ENCODE measurements around the gene EXOSC10. TPM values are rescaled to one million over a fixed set of nuclear protein-coding genes. Genes with fewer than 3 reads are reported as not detected.
"Not testable (repeated sequence)": the region's sequence is repeated elsewhere in the genome, so short reads cannot be mapped to it uniquely, and the experiment has no call there.

EXOSC10 gene
- total RNA-seq, 1 experiment from 2014 or later = 50.8 TPM

DNA sequence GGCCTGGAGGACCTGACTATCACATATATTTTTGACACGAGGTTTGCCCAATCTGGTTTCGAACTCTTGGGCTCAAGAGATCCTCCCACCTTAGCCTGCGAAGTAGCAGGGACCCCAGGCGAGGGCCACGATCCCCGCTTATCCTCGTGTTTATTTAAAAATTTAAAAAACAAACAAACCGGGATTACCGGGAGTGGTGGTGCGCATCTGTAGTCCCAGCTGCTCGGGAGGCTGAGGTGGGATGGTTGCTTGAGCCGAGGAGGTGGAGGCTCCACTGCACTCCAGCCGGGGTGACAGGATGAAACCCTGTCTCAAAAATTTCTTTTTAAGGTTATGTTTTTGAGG is 452 bp upstream of the EXOSC10 start:
- Mint-ChIP-seq H3K27ac (ENCODE audit: unreplicated experiment) (peak overlapping the region; percentile 88), H3K9me3 (ENCODE audit: low read depth, unreplicated experiment) (no peaks in the 10 kb centered on the region), H3K4me1 (ENCODE audit: low read depth, unreplicated experiment) (no peaks in the 10 kb centered on the region), H3K27me3 (ENCODE audit: unreplicated experiment) (no peaks in the 10 kb centered on the region), H3K4me3 (ENCODE audit: low read depth, unreplicated experiment) (peak overlapping the region; percentile 71), H3K36me3 (ENCODE audit: insufficient read depth, unreplicated experiment) (peaks cover 26% of the 10 kb centered on the region)
- CTCF ChIA-PET = interaction anchor here (1.5 kb wide), 1 partner anchor 62 kb away, joined by 7 read pairs; no protein-coding TSS in a partner anchor
- intact Hi-C loops (cut with micrococcal nuclease; ENCODE audit: unreplicated experiment) = no loop called here
- TF ChIP-seq, protein P1, sequence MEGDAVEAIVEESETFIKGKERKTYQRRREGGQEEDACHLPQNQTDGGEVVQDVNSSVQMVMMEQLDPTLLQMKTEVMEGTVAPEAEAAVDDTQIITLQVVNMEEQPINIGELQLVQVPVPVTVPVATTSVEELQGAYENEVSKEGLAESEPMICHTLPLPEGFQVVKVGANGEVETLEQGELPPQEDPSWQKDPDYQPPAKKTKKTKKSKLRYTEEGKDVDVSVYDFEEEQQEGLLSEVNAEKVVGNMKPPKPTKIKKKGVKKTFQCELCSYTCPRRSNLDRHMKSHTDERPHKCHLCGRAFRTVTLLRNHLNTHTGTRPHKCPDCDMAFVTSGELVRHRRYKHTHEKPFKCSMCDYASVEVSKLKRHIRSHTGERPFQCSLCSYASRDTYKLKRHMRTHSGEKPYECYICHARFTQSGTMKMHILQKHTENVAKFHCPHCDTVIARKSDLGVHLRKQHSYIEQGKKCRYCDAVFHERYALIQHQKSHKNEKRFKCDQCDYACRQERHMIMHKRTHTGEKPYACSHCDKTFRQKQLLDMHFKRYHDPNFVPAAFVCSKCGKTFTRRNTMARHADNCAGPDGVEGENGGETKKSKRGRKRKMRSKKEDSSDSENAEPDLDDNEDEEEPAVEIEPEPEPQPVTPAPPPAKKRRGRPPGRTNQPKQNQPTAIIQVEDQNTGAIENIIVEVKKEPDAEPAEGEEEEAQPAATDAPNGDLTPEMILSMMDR (IDR thresholded peaks at IDR 0.05; ENCODE audit: unreplicated experiment) = no peak
- no TSS peak for BruUV-seq (replicated peaks)
- no peak for DNase-seq

DNA sequence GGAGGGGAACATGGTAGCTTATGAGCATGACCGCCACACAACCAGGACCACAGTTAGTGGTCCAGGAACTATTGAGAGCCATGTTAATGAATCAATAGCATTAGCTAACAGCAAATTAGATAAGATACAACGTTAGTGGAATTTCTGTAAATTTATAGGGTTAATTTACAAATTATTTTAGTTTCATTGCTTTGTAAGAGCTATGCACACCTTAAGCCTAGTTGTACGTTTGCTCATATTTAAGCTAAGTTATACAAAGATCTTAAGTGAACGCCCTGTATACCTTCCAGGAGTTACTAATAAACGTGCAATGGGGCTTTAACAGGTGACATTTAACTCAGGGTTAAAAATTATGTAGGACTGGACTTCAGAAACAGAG is 749 bp downstream of the EXOSC10 start:
- peak overlapping the region; percentile 71 for H3K4me3 Mint-ChIP-seq (ENCODE audit: low read depth, unreplicated experiment)
- CTCF ChIA-PET = interaction anchor here (0.6 to 1.5 kb wide), 3 partner anchors 31 to 528 kb away, joined by 3 to 7 read pairs (median 4); no protein-coding TSS in a partner anchor
- intact Hi-C loops (cut with micrococcal nuclease; ENCODE audit: unreplicated experiment) = no loop called here
- no peak for DNase-seq
- TF ChIP-seq, protein P1 (IDR thresholded peaks at IDR 0.05; ENCODE audit: unreplicated experiment) = no peak
- peak overlapping the region; percentile 88 for H3K27ac Mint-ChIP-seq (ENCODE audit: unreplicated experiment)
- BruUV-seq (replicated peaks) = TSS peak; percentile 57
- H3K27me3 Mint-ChIP-seq (ENCODE audit: unreplicated experiment) = no peaks in the 10 kb centered on the region
- H3K9me3 Mint-ChIP-seq (ENCODE audit: low read depth, unreplicated experiment) = no peaks in the 10 kb centered on the region
- H3K36me3 Mint-ChIP-seq (ENCODE audit: insufficient read depth, unreplicated experiment) = peaks cover 30% of the 10 kb centered on the region
- no peaks in the 10 kb centered on the region for H3K4me1 Mint-ChIP-seq (ENCODE audit: low read depth, unreplicated experiment)

DNA sequence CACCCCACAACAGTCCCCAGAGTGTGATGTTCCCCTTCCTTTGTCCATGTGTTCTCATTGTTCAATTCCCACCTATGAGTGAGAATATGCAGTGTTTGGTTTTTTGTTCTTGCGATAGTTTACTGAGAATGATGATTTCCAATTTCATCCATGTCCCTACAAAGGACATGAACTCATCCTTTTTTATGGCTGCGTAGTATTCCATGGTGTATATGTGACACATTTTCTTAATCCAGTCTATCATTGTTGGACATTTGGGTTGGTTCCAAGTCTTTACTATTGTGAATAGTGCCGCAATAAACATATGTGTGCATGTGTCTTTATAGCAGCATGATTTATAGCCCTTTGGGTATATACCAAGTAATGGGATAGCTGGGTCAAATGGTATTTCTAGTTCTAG is 15.9 kb downstream of the EXOSC10 start:
- BruUV-seq (replicated peaks) = not testable (repeated sequence)

DNA sequence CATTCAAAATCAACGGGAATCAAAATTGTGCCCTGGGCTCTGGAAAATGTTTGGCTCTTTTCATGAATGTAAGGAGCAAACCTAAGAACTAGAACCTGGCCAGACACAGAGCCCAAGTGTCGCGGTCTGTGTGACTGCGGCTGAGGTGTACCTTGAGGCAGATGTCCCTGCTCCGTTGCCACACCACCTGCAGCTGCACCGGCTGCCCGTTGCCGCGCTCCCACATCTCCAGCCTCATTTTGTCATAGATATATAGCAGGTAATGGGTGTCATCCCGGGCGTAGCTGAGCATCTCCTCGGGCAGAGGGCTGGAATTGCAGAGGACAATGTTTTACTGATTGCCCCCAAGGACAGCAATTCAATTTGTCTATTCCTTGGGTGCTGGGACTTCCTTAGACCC is 18.7 kb downstream of the EXOSC10 start:
- Mint-ChIP-seq H3K4me1 (ENCODE audit: low read depth, unreplicated experiment) (no peaks in the 10 kb centered on the region), H3K27ac (ENCODE audit: unreplicated experiment) (no peak overlapping the region), H3K4me3 (ENCODE audit: low read depth, unreplicated experiment) (no peak overlapping the region), H3K36me3 (ENCODE audit: insufficient read depth, unreplicated experiment) (peaks cover 10% of the 10 kb centered on the region), H3K27me3 (ENCODE audit: unreplicated experiment) (no peaks in the 10 kb centered on the region), H3K9me3 (ENCODE audit: low read depth, unreplicated experiment) (no peaks in the 10 kb centered on the region)
- CTCF ChIA-PET = no interaction called here
- DNase-seq = no peak
- intact Hi-C loops (cut with micrococcal nuclease; ENCODE audit: unreplicated experiment) = no loop called here
- no TSS peak for BruUV-seq (replicated peaks)
- TF ChIP-seq, protein P1 (IDR thresholded peaks at IDR 0.05; ENCODE audit: unreplicated experiment) = no peak

More for the DNA sequence above, 15.9 kb downstream of the EXOSC10 start:
- DNase-seq; intact Hi-C loops (cut with micrococcal nuclease; ENCODE audit: unreplicated experiment); H3K9me3 Mint-ChIP-seq (ENCODE audit: low read depth, unreplicated experiment); H3K27me3 Mint-ChIP-seq (ENCODE audit: unreplicated experiment); H3K27ac Mint-ChIP-seq (ENCODE audit: unreplicated experiment); H3K4me3 Mint-ChIP-seq (ENCODE audit: low read depth, unreplicated experiment); H3K4me1 Mint-ChIP-seq (ENCODE audit: low read depth, unreplicated experiment); CTCF ChIA-PET: not testable (repeated sequence)
- H3K36me3 Mint-ChIP-seq (ENCODE audit: insufficient read depth, unreplicated experiment) = peaks cover 24% of the 10 kb centered on the region

DNA sequence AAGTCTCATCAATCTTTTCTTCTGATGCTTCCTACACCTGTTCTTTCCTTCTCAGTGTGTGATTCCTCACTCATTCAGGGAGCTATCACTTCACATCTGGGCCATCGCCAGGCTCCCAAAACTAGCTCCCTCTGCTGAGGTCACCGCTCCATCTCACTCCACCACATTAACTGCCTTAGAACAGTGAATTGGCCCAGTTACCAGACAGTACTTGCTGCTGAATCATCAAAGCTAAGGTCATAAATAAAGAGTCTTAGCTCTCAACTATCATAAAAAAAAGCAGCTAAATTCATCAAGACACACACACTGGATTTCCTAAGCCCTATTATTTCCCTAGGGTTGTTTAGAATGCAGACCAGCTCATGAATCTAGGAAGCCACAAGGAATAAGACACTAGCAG is 21.0 kb downstream of the EXOSC10 start:
- no peaks in the 10 kb centered on the region for H3K4me1 Mint-ChIP-seq (ENCODE audit: low read depth, unreplicated experiment)
- no peaks in the 10 kb centered on the region for H3K27me3 Mint-ChIP-seq (ENCODE audit: unreplicated experiment)
- peaks cover 10% of the 10 kb centered on the region for H3K36me3 Mint-ChIP-seq (ENCODE audit: insufficient read depth, unreplicated experiment)
- intact Hi-C loops (cut with micrococcal nuclease; ENCODE audit: unreplicated experiment) = no loop called here
- no peak overlapping the region for H3K4me3 Mint-ChIP-seq (ENCODE audit: low read depth, unreplicated experiment)
- TF ChIP-seq, protein P1 (IDR thresholded peaks at IDR 0.05; ENCODE audit: unreplicated experiment) = no peak
- CTCF ChIA-PET = no interaction called here
- no peaks in the 10 kb centered on the region for H3K9me3 Mint-ChIP-seq (ENCODE audit: low read depth, unreplicated experiment)
- no TSS peak for BruUV-seq (replicated peaks)
- no peak for DNase-seq
- no peak overlapping the region for H3K27ac Mint-ChIP-seq (ENCODE audit: unreplicated experiment)

DNA sequence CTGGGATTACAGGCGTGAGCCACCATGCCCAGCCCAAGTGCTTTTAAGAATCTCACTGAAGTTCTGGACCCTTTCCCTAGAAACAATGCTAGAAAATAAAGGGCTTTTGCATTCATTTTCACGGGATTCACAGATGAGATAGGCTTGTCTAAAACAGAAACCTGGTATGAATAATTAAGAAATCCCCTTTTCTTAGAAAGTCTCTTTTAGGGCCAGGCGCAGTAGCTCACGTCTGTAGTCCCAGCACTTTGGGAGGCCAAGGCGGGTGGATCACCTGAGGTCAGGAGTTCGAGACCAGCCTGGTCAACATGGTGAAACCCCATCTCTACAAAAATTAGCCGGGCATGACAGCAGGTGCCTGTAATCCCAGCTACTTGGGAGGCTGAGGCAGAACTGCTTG is 26.3 kb downstream of the EXOSC10 start:
- BruUV-seq (replicated peaks); DNase-seq; H3K27ac Mint-ChIP-seq (ENCODE audit: unreplicated experiment); intact Hi-C loops (cut with micrococcal nuclease; ENCODE audit: unreplicated experiment); H3K9me3 Mint-ChIP-seq (ENCODE audit: low read depth, unreplicated experiment); H3K27me3 Mint-ChIP-seq (ENCODE audit: unreplicated experiment); H3K4me3 Mint-ChIP-seq (ENCODE audit: low read depth, unreplicated experiment); H3K4me1 Mint-ChIP-seq (ENCODE audit: low read depth, unreplicated experiment): not testable (repeated sequence)
- CTCF ChIA-PET = interaction anchor here (0.6 kb wide), 1 partner anchor 24 kb away, joined by 5 read pairs; no protein-coding TSS in a partner anchor
- peaks cover 23% of the 10 kb centered on the region for H3K36me3 Mint-ChIP-seq (ENCODE audit: insufficient read depth, unreplicated experiment)
